Measurements from ENCODE around the gene MAGI2.

Gene MAGI2

GRCh38 chr7:78912781-78913180 is 540.7 kb downstream of the MAGI2 start:
- H3K36me3 ChIP-seq (ENCODE audit: low read depth): no peaks in the 10 kb centered on the region
- H3K27ac ChIP-seq (ENCODE audit: poor library complexity, severe bottlenecking): no peak overlapping the region
- TF ChIP-seq CTCF (IDR thresholded peaks at IDR 0.05; ENCODE audit: poor library complexity, severe bottlenecking): no peak
- no peak for ATAC-seq (ENCODE audit: low read depth)
- H3K27me3 ChIP-seq (ENCODE audit: insufficient read depth, poor library complexity, severe bottlenecking): no peaks in the 10 kb centered on the region
- no peaks in the 10 kb centered on the region for H3K9me3 ChIP-seq (ENCODE audit: severe bottlenecking)
- H3K4me3 ChIP-seq (ENCODE audit: severe bottlenecking): no peak overlapping the region
- no peaks in the 10 kb centered on the region for H3K4me1 ChIP-seq (ENCODE audit: insufficient read depth, poor library complexity, severe bottlenecking)
- no peak for DNase-seq (ENCODE audit: low spot score)

DNA sequence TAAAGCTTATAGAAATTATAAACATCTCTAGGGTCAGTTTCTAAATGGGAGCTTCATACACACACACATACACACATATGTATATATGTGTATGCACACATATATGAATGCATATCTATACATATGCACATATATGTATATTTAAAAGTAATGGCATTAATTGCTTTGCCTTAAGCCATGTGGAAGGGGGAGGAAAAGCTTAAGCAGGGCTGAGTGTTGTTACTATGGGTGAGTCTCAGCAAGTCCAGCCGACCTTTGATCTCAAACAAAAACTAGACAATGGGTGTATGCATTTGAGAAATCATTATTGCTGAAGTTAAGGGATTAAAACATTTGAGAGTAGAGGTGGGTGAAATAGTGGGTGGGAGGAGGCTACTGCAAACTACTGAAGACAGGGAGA is 546.7 kb downstream of the MAGI2 start:
- DNase-seq (ENCODE audit: low spot score): no peak
- H3K27ac ChIP-seq (ENCODE audit: poor library complexity, severe bottlenecking): no peak overlapping the region
- TF ChIP-seq CTCF (IDR thresholded peaks at IDR 0.05; ENCODE audit: poor library complexity, severe bottlenecking): no peak
- no peak overlapping the region for H3K4me3 ChIP-seq (ENCODE audit: severe bottlenecking)
- H3K36me3 ChIP-seq (ENCODE audit: low read depth): no peaks in the 10 kb centered on the region
- H3K9me3 ChIP-seq (ENCODE audit: severe bottlenecking): no peaks in the 10 kb centered on the region
- no peaks in the 10 kb centered on the region for H3K4me1 ChIP-seq (ENCODE audit: insufficient read depth, poor library complexity, severe bottlenecking)
- no peak for ATAC-seq (ENCODE audit: low read depth)
- peaks cover 3% of the 10 kb centered on the region for H3K27me3 ChIP-seq (ENCODE audit: insufficient read depth, poor library complexity, severe bottlenecking)

DNA sequence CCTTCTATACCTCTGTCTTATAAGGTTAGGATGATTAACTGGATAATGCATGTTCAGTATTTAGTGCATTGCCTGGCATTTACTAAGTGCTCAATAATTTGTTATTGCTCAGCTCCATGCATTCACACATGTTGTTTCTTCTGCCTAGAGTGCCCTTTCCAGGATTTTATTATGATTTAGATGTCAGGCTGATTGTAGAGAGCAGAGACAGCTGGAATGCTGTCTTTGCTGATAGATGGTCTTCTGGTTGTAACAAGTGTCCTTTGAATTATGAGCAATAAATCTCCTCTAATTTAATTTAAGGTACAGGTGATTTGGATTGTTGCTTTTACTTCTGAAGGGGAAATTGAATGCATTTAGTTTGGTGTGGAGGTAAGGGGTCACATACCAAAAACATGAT is 548.0 kb downstream of the MAGI2 start:
- Histone ChIP-seq H3K9me3 (ENCODE audit: severe bottlenecking) (no peaks in the 10 kb centered on the region), H3K27me3 (ENCODE audit: insufficient read depth, poor library complexity, severe bottlenecking) (peaks cover 3% of the 10 kb centered on the region), H3K4me3 (ENCODE audit: severe bottlenecking) (no peak overlapping the region), H3K27ac (ENCODE audit: poor library complexity, severe bottlenecking) (no peak overlapping the region), H3K4me1 (ENCODE audit: insufficient read depth, poor library complexity, severe bottlenecking) (no peaks in the 10 kb centered on the region), H3K36me3 (ENCODE audit: low read depth) (no peaks in the 10 kb centered on the region)
- TF ChIP-seq CTCF (IDR thresholded peaks at IDR 0.05; ENCODE audit: poor library complexity, severe bottlenecking): no peak
- DNase-seq (ENCODE audit: low spot score): no peak
- ATAC-seq (ENCODE audit: low read depth): no peak

DNA sequence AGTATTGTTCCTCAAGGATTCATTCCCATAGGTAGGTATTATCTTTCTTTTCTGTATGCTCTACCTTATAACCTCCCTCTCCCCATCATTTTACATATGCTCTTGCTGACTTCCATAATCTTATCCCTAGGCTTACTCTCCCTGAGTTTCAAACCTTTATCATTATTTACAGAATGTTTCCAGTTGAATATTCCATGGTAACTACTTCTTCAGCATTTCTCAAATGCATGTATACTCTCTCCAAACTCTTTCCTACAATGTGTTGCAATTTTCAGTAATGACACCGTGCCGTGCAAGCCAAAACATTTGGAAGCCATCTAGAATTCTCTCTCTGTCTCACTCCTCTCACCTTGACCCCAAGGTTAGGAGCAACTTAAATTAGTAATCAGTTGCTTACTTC is 548.5 kb downstream of the MAGI2 start:
- ATAC-seq (ENCODE audit: low read depth) (no peak), DNase-seq (ENCODE audit: low spot score) (no peak)
- H3K4me3 ChIP-seq (ENCODE audit: severe bottlenecking): no peak overlapping the region
- H3K36me3 ChIP-seq (ENCODE audit: low read depth): no peaks in the 10 kb centered on the region
- no peak for TF ChIP-seq CTCF (IDR thresholded peaks at IDR 0.05; ENCODE audit: poor library complexity, severe bottlenecking)
- H3K27ac ChIP-seq (ENCODE audit: poor library complexity, severe bottlenecking): no peak overlapping the region
- H3K9me3 ChIP-seq (ENCODE audit: severe bottlenecking): no peaks in the 10 kb centered on the region
- H3K27me3 ChIP-seq (ENCODE audit: insufficient read depth, poor library complexity, severe bottlenecking): peaks cover 3% of the 10 kb centered on the region
- no peaks in the 10 kb centered on the region for H3K4me1 ChIP-seq (ENCODE audit: insufficient read depth, poor library complexity, severe bottlenecking)

DNA sequence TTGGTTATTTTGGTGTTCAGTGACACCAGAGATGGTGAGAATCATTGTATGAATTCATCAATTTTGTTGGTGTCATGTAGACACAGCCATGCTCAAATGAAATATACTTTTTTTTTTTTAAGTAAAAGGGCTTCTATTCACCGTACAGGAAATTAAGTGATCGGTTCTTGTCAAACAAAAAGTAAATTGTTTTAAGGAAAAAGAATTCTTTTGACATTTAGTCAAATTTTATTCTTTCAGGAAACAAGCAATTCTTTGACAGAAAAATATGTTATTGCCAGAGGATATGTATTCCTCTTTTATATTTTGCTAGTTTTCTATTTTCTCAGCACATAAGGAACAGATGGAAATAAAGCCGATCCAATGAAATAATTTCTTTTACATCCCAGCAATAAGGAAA is 551.9 kb downstream of the MAGI2 start:
- Histone ChIP-seq H3K27ac (ENCODE audit: poor library complexity, severe bottlenecking) (no peak overlapping the region), H3K9me3 (ENCODE audit: severe bottlenecking) (no peaks in the 10 kb centered on the region), H3K27me3 (ENCODE audit: insufficient read depth, poor library complexity, severe bottlenecking) (peaks cover 3% of the 10 kb centered on the region), H3K4me1 (ENCODE audit: insufficient read depth, poor library complexity, severe bottlenecking) (no peaks in the 10 kb centered on the region), H3K36me3 (ENCODE audit: low read depth) (no peaks in the 10 kb centered on the region), H3K4me3 (ENCODE audit: severe bottlenecking) (no peak overlapping the region)
- ATAC-seq (ENCODE audit: low read depth) (no peak), DNase-seq (ENCODE audit: low spot score) (no peak)
- TF ChIP-seq CTCF (IDR thresholded peaks at IDR 0.05; ENCODE audit: poor library complexity, severe bottlenecking): no peak
